A549 (cell line): ENCODE results near the gene ZBTB49.

Experiments used
- CTCF ChIP-seq: fragments of >200 bp; sonication (Bioruptor Twin); formaldehyde crosslinking; IDR thresholded peaks from 3 replicates; pipeline ENCODE4 v1.5.1; 2016
- EHMT2 ChIP-seq: fragments of 200-600 bp; sonication (generic); IDR thresholded peaks from 2 replicates; pipeline ENCODE4 v1.6.1; 2016; ENCODE audit warnings: antibody characterized with exemption, low read depth, mild to moderate bottlenecking, moderate library complexity
- ELK1 ChIP-seq: fragments of 150-350 bp; IDR thresholded peaks from 2 replicates; pipeline ENCODE4 v1.6.1; 2014; ENCODE audit warnings: low read depth, mild to moderate bottlenecking, low read length
- HMGXB4 ChIP-seq: fragments of 250-450 bp; sonication (Bioruptor Pico); IDR thresholded peaks from 2 replicates; pipeline ENCODE4 v1.5.0; 2021; ENCODE audit warnings: mild to moderate bottlenecking, moderate library complexity, borderline replicate concordance
- MAX ChIP-seq: IDR thresholded peaks from 2 replicates; pipeline ENCODE4 v1.6.1; 2012
- MAZ ChIP-seq: fragments of 150-350 bp; IDR thresholded peaks from 2 replicates; pipeline ENCODE4 v1.6.1; 2014; ENCODE audit warnings: antibody characterized with exemption, low read depth, low read length, borderline replicate concordance
- POLR2A ChIP-seq: IDR thresholded peaks from 2 replicates; pipeline ENCODE4 v1.6.1; 2012; ENCODE audit warnings: mild to moderate bottlenecking, low read length
- RCOR1 ChIP-seq: fragments of 150-350 bp; IDR thresholded peaks from 2 replicates; pipeline ENCODE4 v1.6.1; 2014; ENCODE audit warnings: antibody characterized with exemption, low read length, low read depth

GRCh38 chr4:4268776-4269175 is 21.3 kb upstream of the ZBTB49 start:
- TF ChIP-seq RCOR1 (no peak), MAZ (no peak), CTCF (no peak), POLR2A (no peak), HMGXB4 (CRISPR knock-in tag) (no peak), ELK1 (no peak), MAX (no peak), EHMT2 (no peak)
